Globus pallidus (tissue), 1 donor: Measurements from ENCODE around the gene MEGF8.
"Not testable (repeated sequence)": the region's sequence is repeated elsewhere in the genome, so short reads cannot be mapped to it uniquely, and the experiment has no call there.

ENCODE experiments used
- DNase-seq: peaks from one replicate; pipeline ENCODE4 v3.0.0-alpha.2; 2015; ENCODE audit warnings: low spot score

MEGF8 gene

GRCh38 chr19:42309686-42310085 lies 15.7 kb upstream of the MEGF8 start:
- no peak for DNase-seq

- DNase-seq = no peak
Observed at GRCh38 chr19:42311657-42312056, 13.8 kb upstream of the MEGF8 start.

- no peak for DNase-seq
Observed at GRCh38 chr19:42312370-42312769, 13.1 kb upstream of the MEGF8 start.

GRCh38 chr19:42313096-42313839 lies 12.2 kb upstream of the MEGF8 start, which contains the start of gene TMEM145:
Gene TMEM145 (plus strand): TSS chr19:42313309. CDS start chr19:42313377, 68 bp downstream.
- DNase-seq = peak; percentile 56

- no peak for DNase-seq
Observed at GRCh38 chr19:42313840-42314755, 11.3 kb upstream of the MEGF8 start.

- DNase-seq = no peak
Observed at GRCh38 chr19:42315024-42315423, 10.4 kb upstream of the MEGF8 start.

GRCh38 chr19:42316223-42317211 lies 8.9 kb upstream of the MEGF8 start:
- DNase-seq = no peak

GRCh38 chr19:42317535-42317934 lies 7.9 kb upstream of the MEGF8 start:
- no peak for DNase-seq

GRCh38 chr19:42322305-42322704 lies 3.1 kb upstream of the MEGF8 start:
- DNase-seq = no peak

- DNase-seq = no peak
Observed at GRCh38 chr19:42323473-42323851, 2.0 kb upstream of the MEGF8 start.

- DNase-seq = no peak
Observed at GRCh38 chr19:42323852-42324654, 1.4 kb upstream of the MEGF8 start.

- DNase-seq = no peak
Observed at GRCh38 chr19:42324655-42325307, 654 bp upstream of the MEGF8 start.

- DNase-seq = no peak
Observed at GRCh38 chr19:42325896-42326771, 699 bp downstream of the MEGF8 start.

- DNase-seq = no peak
Observed at GRCh38 chr19:42326969-42327368, 1.5 kb downstream of the MEGF8 start.

- DNase-seq = no peak
Observed at GRCh38 chr19:42327381-42327780, 1.9 kb downstream of the MEGF8 start.

- DNase-seq = no peak
Observed at GRCh38 chr19:42328106-42328505, 2.7 kb downstream of the MEGF8 start.

GRCh38 chr19:42328854-42329253 lies 3.4 kb downstream of the MEGF8 start:
- no peak for DNase-seq

- no peak for DNase-seq
Observed at GRCh38 chr19:42330241-42330711, 4.8 kb downstream of the MEGF8 start.

- not testable (repeated sequence) for DNase-seq
Observed at GRCh38 chr19:42331333-42331732, 5.9 kb downstream of the MEGF8 start.
